Measurements from ENCODE around the gene FOSL2. TPM values are rescaled to one million over a fixed set of nuclear protein-coding genes. Genes with fewer than 3 reads are reported as not detected.
A peak's percentile ranks its signal among the peaks of the same experiment; 100 is the strongest.

The FOSL2 gene
- total RNA-seq, 2 donors from 2014 or later: 44.5 to 52.5 TPM

DNA sequence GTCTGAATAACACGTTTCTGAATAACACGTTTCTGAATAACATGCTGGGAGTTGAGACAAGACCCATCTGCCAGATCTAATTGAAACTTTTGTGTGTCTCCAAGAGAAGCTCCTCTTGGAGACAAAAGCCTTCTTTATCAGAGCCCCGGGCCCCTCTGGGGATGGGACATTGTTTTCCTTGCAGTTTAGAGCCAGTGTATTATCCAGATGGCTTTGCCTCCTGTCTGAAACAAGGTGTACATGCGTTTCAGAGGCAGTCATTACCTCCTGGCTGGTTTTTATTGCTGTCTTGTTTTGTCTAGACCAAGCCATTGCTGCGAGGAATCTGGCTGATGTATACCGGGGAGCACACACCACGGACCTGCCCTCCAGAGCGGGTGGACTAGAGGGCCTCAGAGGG lies 7.8 kb downstream of the FOSL2 start:
- no peak overlapping the region for H3K4me3 Mint-ChIP-seq
- DNase-seq (ENCODE audit: low spot score): no peak
- peaks cover 6% of the 10 kb centered on the region for H3K36me3 Mint-ChIP-seq
- no peaks in the 10 kb centered on the region for H3K9me3 Mint-ChIP-seq
- no peak overlapping the region for H3K27ac Mint-ChIP-seq
- ATAC-seq: no peak
- H3K4me1 Mint-ChIP-seq (ENCODE audit: low read depth in 2 of 2): peaks cover 50 to 62% of the 10 kb centered on the region in 2 donors
- no peaks in the 10 kb centered on the region for H3K27me3 Mint-ChIP-seq

DNA sequence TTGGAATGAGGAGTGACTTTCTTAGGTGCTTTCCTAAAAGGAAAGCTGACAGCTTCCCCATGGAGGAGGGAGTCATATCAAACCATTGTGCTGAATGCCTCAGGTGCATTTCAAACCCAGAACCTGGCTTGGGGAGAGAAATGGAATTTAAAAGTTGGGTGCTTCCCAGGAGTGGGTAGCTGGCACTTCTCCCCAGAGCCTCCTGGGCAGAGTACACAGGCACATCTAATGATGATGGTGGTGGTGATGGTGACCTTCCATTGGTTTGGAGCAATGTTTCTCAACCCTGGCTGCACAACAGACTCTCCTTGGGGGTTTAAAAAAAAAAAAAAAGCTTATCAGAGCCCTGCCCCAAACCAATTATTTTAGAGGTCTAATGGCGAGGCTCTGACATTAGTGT lies 8.3 kb downstream of the FOSL2 start:
- Mint-ChIP-seq H3K27me3 (no peaks in the 10 kb centered on the region), H3K4me1 (ENCODE audit: low read depth in 2 of 2) (peaks cover 50 to 63% of the 10 kb centered on the region in 2 donors), H3K9me3 (no peaks in the 10 kb centered on the region), H3K36me3 (peaks cover 6% of the 10 kb centered on the region), H3K27ac (peak overlapping the region in 1 of 2 donors; percentile 43), H3K4me3 (no peak overlapping the region)
- no peak for ATAC-seq
- DNase-seq (ENCODE audit: low spot score): no peak

DNA sequence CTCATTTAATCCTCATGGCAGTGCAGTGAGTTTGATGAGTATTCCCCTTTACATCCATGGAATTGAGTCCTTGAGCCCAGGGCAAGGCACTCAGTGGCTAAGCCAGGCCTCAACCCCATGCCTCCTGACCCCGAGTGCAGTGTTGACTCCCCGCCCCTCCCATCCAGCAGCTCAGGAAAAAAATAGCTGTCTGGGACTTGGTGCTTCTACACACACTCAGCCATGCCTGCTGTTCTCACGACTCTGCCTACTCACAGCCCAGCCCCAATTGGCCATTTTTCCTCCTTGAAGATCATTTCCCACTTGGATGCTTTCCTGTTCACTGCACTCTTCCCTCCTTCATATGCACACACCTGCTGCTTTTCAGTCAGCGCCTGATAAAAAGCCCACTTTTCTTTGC lies 8.8 kb downstream of the FOSL2 start:
- Mint-ChIP-seq H3K4me3 (peak overlapping the region; percentile 3), H3K9me3 (no peaks in the 10 kb centered on the region), H3K4me1 (ENCODE audit: low read depth in 2 of 2) (peaks cover 55 to 68% of the 10 kb centered on the region in 2 donors), H3K27ac (peak overlapping the region; percentile 43 to 66), H3K27me3 (no peaks in the 10 kb centered on the region), H3K36me3 (peaks cover 9% of the 10 kb centered on the region)
- DNase-seq (ENCODE audit: low spot score) (no peak), ATAC-seq (no peak)

DNA sequence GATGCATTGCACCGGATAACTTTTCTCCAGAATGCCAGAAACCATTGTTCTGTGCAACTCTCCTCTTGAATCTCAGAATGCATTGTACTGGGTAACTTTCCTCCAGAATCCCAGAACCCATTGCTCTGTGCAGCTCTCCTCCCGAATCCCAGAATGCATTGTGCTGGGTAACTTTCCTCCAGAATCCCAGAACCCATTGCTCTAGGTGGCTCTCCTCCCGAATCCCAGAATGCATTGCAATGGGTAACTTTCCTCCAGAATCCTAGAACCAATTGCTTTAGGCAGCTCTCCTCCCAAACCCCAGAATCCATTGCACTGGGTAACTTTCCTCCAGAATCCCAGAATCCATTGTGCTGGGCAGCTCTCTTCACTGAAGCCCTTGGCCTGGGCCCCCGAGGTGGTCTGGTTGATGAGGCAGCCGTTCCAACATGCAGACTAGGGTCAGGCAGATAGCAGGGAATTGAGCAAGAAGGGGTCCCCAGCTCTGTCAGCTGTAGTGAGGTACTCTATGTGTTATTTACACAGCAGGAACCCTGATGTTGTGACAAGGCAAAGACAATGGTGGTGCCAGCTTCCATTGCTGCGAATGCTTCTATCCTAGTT lies 9.4 kb downstream of the FOSL2 start:
- no peaks in the 10 kb centered on the region for H3K9me3 Mint-ChIP-seq
- H3K27me3 Mint-ChIP-seq: no peaks in the 10 kb centered on the region
- no peak for DNase-seq (ENCODE audit: low spot score)
- no peak for ATAC-seq
- peaks cover 10% of the 10 kb centered on the region for H3K36me3 Mint-ChIP-seq
- H3K4me3 Mint-ChIP-seq: peak overlapping the region; percentile 3
- peak overlapping the region; percentile 43 to 66 for H3K27ac Mint-ChIP-seq
- H3K4me1 Mint-ChIP-seq (ENCODE audit: low read depth in 2 of 2): peaks cover 61 to 74% of the 10 kb centered on the region in 2 donors

- H3K9me3 Mint-ChIP-seq: no peaks in the 10 kb centered on the region
- H3K4me1 Mint-ChIP-seq (ENCODE audit: low read depth in 2 of 2): peaks cover 73 to 80% of the 10 kb centered on the region in 2 donors
- H3K27ac Mint-ChIP-seq: peak overlapping the region; percentile 58 to 66
- no peak for DNase-seq (ENCODE audit: low spot score)
- no peak for ATAC-seq
- peaks cover 10% of the 10 kb centered on the region for H3K36me3 Mint-ChIP-seq
- H3K4me3 Mint-ChIP-seq: no peak overlapping the region
- H3K27me3 Mint-ChIP-seq: no peaks in the 10 kb centered on the region
These were observed 10.8 kb downstream of the FOSL2 start for GRCh38 chr2:28403370-28403956.

GRCh38 chr2:28404086-28404485 lies 11.4 kb downstream of the FOSL2 start:
- H3K9me3 Mint-ChIP-seq: no peaks in the 10 kb centered on the region
- no peak overlapping the region for H3K4me3 Mint-ChIP-seq
- H3K27ac Mint-ChIP-seq: peak overlapping the region; percentile 58 to 66
- ATAC-seq: no peak
- peaks cover 73 to 80% of the 10 kb centered on the region in 2 donors for H3K4me1 Mint-ChIP-seq (ENCODE audit: low read depth in 2 of 2)
- no peak for DNase-seq (ENCODE audit: low spot score)
- peaks cover 10% of the 10 kb centered on the region for H3K36me3 Mint-ChIP-seq
- no peaks in the 10 kb centered on the region for H3K27me3 Mint-ChIP-seq

DNA sequence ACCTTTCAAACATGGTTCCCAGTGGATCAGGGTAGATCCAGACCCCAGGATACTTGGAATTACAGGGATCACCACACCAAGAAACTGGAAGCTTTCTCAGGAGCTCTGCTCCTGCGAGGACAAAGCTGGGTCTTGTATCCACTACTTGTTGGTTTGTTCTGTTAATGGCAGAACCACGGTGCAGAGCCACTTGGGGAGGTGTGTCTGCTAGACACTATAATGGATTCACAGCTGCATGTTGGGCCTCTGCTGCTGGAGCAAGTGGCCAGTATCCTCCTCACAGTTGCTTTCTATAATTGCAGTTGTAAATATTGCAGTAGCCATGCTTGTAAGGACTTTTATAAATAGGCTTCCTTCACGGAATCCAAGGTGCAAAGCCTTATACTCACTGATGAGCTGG lies 12.9 kb downstream of the FOSL2 start:
- Mint-ChIP-seq H3K36me3 (peaks cover 10% of the 10 kb centered on the region), H3K9me3 (no peaks in the 10 kb centered on the region), H3K27me3 (no peaks in the 10 kb centered on the region), H3K4me3 (no peak overlapping the region), H3K4me1 (ENCODE audit: low read depth in 2 of 2) (peaks cover 74 to 79% of the 10 kb centered on the region in 2 donors), H3K27ac (peak overlapping the region in 1 of 2 donors; percentile 95)
- no peak for ATAC-seq
- DNase-seq (ENCODE audit: low spot score): no peak

DNA sequence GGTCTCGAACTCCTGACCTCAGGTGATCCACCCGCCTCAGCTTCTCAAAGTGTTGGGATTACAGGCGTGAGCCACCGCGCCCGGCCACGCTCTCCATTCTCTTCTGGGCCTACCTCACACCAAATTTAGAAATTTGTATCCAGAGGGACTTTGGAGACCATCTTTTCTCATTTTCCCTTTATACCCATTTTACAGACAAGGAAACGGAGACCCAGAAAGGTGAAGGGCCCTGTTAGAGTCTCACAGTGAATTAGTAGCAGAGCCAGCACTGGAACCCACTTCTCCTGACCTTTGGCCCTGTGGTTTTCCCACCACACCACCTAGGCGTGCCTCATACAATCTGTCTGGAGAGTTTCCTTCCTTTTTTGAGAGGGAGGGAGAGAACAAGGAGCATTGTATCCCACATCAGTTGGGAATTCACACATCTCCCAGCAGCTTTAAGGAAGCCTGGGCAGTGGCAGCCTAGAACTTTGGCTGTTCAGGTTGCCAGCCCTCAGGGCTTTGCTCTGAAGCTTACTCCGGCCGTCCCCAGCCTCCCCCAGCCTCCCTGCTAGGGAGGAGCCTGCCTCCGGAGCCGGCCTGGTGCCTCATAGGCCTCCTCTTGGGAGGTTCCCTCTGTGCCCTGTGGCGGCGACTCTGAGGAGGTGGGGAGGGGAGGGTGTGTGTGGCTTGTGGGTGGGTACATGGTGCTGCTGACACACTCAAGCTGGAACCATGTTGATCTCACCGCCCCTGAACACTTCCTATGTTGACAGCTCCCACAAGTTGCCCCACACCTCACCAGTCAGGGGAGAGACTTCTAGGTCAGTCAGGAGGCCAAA lies 13.8 kb downstream of the FOSL2 start:
- Mint-ChIP-seq H3K4me1 (ENCODE audit: low read depth in 2 of 2) (peaks cover 80 to 82% of the 10 kb centered on the region in 2 donors), H3K36me3 (peaks cover 10% of the 10 kb centered on the region), H3K27ac (peak overlapping the region; percentile 95 to 96), H3K27me3 (no peaks in the 10 kb centered on the region), H3K4me3 (peak overlapping the region; percentile 72), H3K9me3 (no peaks in the 10 kb centered on the region)
- peak; percentile 85 to 88 for ATAC-seq
- peak; percentile 88 for DNase-seq (ENCODE audit: low spot score)

DNA sequence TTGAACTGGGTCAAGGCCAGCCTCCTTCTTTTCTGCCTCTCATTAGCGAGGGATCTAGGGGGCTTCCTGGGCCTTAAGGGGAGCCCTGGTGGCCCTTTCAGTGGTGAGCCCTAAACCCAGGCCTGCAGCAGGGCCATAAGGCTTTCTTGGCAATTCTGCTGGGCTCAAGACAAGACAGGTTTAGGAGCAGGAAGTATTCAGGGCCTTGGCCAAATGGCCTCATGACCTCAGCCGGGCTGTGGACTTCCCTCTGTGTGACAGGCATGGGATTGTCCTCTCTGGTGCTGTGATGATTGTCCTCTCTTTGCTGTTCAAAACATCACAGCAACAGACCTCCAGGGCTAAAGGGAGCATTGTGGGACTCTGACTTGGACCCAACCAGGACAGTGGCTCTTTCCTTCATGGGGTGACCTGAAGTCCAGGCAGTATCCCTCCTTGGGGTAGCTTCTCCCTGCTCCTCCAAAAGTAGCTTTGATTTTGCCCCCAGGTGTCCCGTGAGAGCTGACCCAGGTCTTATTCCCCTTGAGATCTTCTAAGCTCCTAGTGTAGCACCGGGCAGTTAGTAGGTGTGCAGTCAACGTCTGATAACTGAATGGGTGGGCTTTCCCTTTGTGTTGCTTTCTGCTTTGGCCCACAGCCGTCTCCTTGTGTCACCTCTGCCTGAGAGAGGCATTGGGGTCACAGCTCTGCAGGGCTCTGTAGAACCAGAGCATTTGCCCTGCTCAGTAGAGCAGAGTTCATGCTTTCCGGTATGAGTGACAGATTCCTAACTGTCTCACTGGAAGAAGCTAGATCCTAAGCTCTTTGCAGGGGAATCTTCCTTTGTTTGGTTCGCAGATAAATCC lies 14.7 kb downstream of the FOSL2 start:
- H3K27me3 Mint-ChIP-seq: no peaks in the 10 kb centered on the region
- H3K27ac Mint-ChIP-seq: peak overlapping the region; percentile 95 to 96
- ATAC-seq: no peak
- H3K4me3 Mint-ChIP-seq: peak overlapping the region; percentile 72
- H3K4me1 Mint-ChIP-seq (ENCODE audit: low read depth in 2 of 2): peaks cover 77 to 79% of the 10 kb centered on the region in 2 donors
- no peaks in the 10 kb centered on the region for H3K9me3 Mint-ChIP-seq
- peaks cover 4% of the 10 kb centered on the region for H3K36me3 Mint-ChIP-seq
- no peak for DNase-seq (ENCODE audit: low spot score)

DNA sequence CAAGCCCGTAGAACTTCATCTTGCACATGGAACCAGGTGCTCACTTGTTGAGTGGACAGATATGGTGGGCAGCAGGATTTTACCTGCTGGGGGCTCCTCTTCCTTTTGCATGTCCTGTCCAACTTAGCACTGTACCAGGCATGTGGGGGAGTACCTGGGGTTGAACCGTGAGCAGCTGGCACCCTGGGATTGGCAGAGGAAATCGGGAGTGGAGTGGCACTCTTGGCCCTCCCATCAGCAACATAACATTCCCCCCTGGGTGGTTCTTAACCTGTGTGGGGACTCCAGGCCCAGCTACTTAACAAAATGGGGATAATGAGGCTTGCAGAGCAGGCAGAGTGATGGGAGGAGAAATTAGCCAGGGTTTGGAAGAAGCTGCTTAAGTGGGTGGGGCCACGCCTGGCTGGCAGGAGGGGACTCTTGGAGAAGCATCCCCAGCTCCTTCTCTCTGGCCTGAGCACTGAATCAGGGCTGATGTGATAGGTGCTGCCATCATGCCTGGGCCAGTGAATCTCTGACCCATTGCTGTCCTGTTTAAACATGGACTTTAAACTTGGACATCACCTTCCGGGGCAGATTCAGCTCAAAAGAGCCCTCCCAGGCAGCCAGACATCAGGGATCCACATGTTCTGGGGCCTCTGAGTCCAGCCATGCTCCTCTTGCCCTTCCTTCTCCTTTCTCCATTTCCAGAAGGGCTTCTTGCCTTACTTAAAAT lies 15.5 kb downstream of the FOSL2 start:
- peaks cover 77 to 79% of the 10 kb centered on the region in 2 donors for H3K4me1 Mint-ChIP-seq (ENCODE audit: low read depth in 2 of 2)
- H3K4me3 Mint-ChIP-seq: peak overlapping the region; percentile 72
- H3K36me3 Mint-ChIP-seq: peaks cover 10% of the 10 kb centered on the region
- ATAC-seq (no peak), DNase-seq (ENCODE audit: low spot score) (no peak)
- H3K9me3 Mint-ChIP-seq: no peaks in the 10 kb centered on the region
- H3K27me3 Mint-ChIP-seq: no peaks in the 10 kb centered on the region
- H3K27ac Mint-ChIP-seq: peak overlapping the region; percentile 95 to 96

DNA sequence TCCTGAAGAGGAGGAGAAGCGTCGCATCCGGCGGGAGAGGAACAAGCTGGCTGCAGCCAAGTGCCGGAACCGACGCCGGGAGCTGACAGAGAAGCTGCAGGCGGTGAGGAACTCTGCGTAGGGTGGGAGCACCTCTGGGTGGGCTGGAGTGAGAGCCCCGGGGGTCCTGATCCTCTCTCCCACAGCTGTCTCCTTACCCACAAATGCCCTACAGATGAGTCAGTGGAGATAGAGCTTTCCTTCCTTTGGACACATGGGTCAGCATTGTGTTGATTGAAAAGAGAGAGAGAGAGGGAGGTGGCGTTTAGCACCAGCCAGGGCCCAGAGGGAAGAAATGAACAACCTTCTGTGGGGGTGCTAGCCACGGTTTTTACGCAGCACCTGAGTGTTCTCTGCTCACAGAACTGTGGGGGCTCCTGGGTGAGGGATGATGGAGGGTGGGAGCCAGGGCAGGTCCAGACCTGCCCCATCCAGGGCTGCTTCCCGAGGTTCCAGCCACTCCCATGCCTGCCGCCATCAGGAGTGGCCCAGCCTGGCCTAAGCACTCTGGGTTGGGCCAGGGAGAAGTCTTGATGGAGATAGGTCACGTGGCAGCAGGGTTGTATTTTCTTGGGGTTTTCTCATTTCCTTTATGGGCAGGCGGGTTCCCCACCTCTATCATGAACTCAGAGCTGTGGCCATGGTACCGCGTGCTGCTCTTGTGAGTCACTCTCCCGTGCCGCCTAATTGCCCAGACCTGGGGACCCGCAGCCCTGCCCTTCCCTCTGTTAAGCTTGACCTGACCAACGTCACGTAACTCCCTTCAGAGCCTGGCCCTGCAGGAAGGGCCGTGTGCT lies 16.3 kb downstream of the FOSL2 start:
- Mint-ChIP-seq H3K27me3 (no peaks in the 10 kb centered on the region), H3K4me3 (peak overlapping the region; percentile 72), H3K27ac (peak overlapping the region; percentile 95 to 96), H3K9me3 (no peaks in the 10 kb centered on the region), H3K4me1 (ENCODE audit: low read depth in 2 of 2) (peaks cover 77 to 79% of the 10 kb centered on the region in 2 donors), H3K36me3 (peaks cover 10% of the 10 kb centered on the region)
- DNase-seq (ENCODE audit: low spot score) (peak; percentile 92), ATAC-seq (peak; percentile 79 to 86)

DNA sequence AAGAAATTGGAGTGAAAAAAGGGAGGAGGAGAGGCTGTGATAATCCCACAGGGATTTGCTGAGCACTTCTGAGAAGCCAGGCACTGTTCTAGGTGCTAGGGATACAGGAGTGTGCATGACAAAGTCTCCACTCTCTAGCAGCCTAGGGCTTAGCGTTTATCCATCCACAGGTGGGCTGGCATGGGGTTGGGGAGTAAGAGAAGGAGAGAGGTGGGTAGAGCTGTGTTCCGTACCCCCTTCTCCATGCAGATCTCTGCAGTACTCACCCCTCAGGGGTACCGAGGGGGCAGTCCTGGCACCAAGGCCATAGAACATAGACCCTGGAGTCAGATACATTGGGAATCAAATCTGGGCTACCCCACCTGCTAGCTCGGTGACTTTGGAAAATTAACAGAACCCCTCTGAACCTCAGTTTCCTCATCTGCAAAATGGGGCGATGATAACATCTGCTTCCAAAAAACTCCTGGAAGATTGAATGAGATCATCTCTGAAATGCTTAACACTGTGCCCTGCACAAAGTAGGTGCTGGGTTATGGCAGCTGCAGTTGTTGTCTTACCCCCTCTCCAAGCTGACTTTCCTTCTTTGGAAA lies 18.6 kb downstream of the FOSL2 start:
- Mint-ChIP-seq H3K27me3 (no peaks in the 10 kb centered on the region), H3K4me3 (peak overlapping the region; percentile 72), H3K9me3 (no peaks in the 10 kb centered on the region), H3K4me1 (ENCODE audit: low read depth in 2 of 2) (peaks cover 73 to 81% of the 10 kb centered on the region in 2 donors), H3K27ac (peak overlapping the region; percentile 95 to 96), H3K36me3 (peaks cover 13% of the 10 kb centered on the region)
- DNase-seq (ENCODE audit: low spot score): no peak
- ATAC-seq: no peak
